OCI-LY3 (cell line): ENCODE results near the gene MATN4.

Source experiments
- EZH2phosphoT487 ChIP-seq: fragments of 200-600 bp; shearing (Covaris generic); IDR thresholded peaks from 2 replicates; pipeline ENCODE4 v1.6.1; 2018; ENCODE audit warnings: antibody characterized with exemption, mixed run types, low read depth
- TF ChIP-seq, protein P1 (sequence below): fragments of 200-600, 300-600 bp; sonication (generic); IDR thresholded peaks from 2 replicates; pipeline ENCODE4 v1.5.1; 2014; ENCODE audit warnings: antibody characterized with exemption, low read length, low read depth

DNA sequence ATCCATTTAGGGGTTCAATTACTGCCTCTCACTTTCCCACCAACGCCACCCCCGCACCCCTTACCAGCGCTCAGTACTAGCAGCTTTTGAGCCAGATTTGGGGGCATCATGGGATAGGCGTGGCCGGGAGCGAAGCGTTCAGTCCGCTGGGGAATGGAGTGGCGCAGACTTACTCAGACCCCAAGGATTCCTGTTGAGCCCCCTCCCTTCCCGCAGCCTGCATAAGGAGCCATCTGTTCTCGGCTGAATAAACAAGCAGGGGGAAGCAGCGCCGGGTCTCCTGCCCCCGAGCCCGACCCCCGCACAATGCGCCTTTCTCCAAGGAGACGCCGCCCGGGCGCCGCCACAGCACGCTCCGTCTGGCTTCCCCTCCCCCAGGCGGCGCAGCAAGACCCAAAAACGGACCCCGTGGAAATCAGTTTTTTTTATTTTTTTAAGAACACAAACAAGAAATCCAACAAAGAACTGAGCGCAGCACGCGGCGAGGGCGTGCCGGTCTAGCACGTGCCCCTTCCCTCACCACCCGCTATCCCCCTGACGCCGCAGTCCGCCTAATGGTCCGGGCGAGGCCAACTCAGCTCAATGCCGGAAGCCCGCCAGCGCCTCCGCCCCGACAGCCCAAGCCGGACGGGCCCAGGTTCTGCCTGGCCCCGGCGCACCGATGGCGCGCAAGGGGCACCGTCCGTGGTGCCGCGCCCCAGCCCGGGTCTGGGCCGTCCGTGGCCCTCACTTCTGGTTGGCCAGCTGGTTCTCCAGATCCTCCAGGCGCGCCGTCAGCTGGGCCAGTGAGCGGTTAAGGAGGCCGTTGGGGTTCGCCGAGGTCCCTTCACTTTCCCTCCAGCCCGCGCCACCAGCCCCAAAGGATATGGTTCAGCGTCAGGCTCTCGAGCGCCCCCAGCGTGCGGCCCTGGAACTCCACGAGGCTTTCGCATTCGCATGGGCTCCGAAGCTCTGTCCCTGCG is 14.8 kb downstream of the MATN4 start:
- TF ChIP-seq, protein P1, sequence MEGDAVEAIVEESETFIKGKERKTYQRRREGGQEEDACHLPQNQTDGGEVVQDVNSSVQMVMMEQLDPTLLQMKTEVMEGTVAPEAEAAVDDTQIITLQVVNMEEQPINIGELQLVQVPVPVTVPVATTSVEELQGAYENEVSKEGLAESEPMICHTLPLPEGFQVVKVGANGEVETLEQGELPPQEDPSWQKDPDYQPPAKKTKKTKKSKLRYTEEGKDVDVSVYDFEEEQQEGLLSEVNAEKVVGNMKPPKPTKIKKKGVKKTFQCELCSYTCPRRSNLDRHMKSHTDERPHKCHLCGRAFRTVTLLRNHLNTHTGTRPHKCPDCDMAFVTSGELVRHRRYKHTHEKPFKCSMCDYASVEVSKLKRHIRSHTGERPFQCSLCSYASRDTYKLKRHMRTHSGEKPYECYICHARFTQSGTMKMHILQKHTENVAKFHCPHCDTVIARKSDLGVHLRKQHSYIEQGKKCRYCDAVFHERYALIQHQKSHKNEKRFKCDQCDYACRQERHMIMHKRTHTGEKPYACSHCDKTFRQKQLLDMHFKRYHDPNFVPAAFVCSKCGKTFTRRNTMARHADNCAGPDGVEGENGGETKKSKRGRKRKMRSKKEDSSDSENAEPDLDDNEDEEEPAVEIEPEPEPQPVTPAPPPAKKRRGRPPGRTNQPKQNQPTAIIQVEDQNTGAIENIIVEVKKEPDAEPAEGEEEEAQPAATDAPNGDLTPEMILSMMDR: no peak
- TF ChIP-seq EZH2phosphoT487: no peak
